ENCODE results near the gene LAD1.

LAD1 gene, protein sequence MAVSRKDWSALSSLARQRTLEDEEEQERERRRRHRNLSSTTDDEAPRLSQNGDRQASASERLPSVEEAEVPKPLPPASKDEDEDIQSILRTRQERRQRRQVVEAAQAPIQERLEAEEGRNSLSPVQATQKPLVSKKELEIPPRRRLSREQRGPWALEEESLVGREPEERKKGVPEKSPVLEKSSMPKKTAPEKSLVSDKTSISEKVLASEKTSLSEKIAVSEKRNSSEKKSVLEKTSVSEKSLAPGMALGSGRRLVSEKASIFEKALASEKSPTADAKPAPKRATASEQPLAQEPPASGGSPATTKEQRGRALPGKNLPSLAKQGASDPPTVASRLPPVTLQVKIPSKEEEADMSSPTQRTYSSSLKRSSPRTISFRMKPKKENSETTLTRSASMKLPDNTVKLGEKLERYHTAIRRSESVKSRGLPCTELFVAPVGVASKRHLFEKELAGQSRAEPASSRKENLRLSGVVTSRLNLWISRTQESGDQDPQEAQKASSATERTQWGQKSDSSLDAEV

DNA sequence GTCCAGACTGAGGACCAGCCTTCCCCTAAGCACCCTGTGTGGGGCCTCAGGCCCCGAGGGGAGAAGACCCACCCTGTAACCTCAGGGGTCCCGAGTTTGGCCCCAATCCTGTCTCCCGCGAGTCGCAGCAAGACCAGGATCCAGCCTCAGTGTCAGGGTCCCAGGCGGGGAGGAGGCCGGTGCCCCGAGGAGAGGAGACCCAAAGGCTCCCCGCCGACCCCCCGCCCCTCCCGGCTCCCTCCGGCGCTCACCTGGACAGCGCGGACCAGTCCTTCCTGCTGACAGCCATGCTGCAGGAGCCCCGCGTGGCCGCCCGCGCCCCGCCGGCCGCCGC, at the start of gene LAD1:
Gene LAD1, minus strand, starts transcription at position 307 of the 334 bp plus-strand sequence. Its CDS starts 18 bp downstream, at position 289.
- H3K9ac ChIP-seq (ENCODE audit: low read depth, low read length, poor library complexity, severe bottlenecking): no peak within 1 kb of the TSS

DNA sequence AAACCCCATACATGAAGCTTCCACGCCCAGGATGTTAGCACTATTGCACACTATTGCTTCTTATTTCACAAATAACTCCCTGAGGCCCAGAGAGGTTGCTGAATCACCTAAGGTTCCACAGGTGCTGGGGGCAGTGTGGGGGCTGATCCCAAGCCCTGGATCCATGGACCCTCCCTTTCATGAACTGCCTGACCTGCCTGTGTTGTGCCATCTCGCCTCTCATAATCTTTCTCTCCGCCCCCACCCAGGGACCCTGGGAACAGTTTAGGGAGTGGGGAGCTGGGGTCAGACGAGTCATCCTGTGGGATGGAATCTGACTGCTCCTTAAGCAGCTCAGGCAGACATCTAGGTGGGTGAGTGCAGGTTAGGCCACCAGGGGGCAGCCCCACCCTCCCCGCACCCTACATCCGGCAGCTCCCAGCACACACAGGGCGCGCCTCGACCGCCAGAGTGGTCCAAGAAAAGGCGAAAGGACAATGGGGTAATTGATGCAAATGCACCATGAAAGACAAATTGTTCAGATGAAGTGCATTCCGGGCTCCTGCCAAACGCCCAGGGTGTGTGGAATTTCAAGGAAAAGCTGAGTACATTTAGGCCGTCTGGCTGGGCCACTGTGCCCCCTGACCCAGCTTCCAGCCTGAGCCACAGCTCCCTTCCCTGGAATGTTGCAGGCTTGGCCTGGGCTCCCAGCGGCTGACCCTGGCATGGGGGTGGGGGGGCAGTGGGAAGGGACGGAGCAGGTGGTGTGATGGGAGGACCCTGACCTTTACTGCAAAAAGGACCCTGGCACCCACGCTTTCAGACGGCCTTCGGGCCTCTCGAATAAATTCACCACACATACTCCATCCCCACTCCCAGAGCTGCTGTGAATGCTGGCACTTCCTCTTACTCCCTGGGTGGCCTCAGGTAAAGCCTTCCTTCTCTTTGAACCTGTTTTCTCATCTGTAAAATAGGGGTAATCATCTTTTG, 49.1 kb upstream of the LAD1 start:
- no peak overlapping the region for H3K9ac ChIP-seq (ENCODE audit: low read depth, low read length, poor library complexity, severe bottlenecking)
- no peak overlapping the region for H2AFZ ChIP-seq (ENCODE audit: low read length)
- no peaks in the 10 kb centered on the region for H4K20me1 ChIP-seq (ENCODE audit: insufficient read depth, low read length, poor library complexity, severe bottlenecking)

More for the DNA sequence above, at the start of gene LAD1:
- H2AFZ ChIP-seq (ENCODE audit: low read length): no peak within 1 kb of the TSS
- H3K27me3 ChIP-seq (ENCODE audit: insufficient read depth, low read length, poor library complexity, severe bottlenecking): no peaks in the 10 kb centered on the region
- H3K4me1 ChIP-seq (ENCODE audit: insufficient read depth, low read length, poor library complexity, severe bottlenecking): no peaks in the 10 kb centered on the region
- H3K9me2 ChIP-seq (replicated peaks; ENCODE audit: low read depth, low read length): no peaks in the 10 kb centered on the region
- no peak for TF ChIP-seq EZH2phosphoT487 (IDR thresholded peaks at IDR 0.05; ENCODE audit: borderline replicate concordance)
- TF ChIP-seq, protein P1, sequence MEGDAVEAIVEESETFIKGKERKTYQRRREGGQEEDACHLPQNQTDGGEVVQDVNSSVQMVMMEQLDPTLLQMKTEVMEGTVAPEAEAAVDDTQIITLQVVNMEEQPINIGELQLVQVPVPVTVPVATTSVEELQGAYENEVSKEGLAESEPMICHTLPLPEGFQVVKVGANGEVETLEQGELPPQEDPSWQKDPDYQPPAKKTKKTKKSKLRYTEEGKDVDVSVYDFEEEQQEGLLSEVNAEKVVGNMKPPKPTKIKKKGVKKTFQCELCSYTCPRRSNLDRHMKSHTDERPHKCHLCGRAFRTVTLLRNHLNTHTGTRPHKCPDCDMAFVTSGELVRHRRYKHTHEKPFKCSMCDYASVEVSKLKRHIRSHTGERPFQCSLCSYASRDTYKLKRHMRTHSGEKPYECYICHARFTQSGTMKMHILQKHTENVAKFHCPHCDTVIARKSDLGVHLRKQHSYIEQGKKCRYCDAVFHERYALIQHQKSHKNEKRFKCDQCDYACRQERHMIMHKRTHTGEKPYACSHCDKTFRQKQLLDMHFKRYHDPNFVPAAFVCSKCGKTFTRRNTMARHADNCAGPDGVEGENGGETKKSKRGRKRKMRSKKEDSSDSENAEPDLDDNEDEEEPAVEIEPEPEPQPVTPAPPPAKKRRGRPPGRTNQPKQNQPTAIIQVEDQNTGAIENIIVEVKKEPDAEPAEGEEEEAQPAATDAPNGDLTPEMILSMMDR (conservative IDR thresholded peaks at IDR 0.05; ENCODE audit: low read length): no peak
- no peaks in the 10 kb centered on the region for H3K79me2 ChIP-seq (ENCODE audit: insufficient read depth, low read length)
- no peaks in the 10 kb centered on the region for H4K20me1 ChIP-seq (ENCODE audit: insufficient read depth, low read length, poor library complexity, severe bottlenecking)
- no peak within 1 kb of the TSS for H3K4me3 ChIP-seq (ENCODE audit: low read length, poor library complexity, severe bottlenecking)
- H3K4me2 ChIP-seq (ENCODE audit: low read depth, low read length, poor library complexity, severe bottlenecking): no peak within 1 kb of the TSS
- H3K36me3 ChIP-seq (ENCODE audit: insufficient read depth, low read length): no peaks in the 10 kb centered on the region
- H3F3A ChIP-seq (ENCODE audit: low read depth): no peaks in the 10 kb centered on the region
- no peaks in the 10 kb centered on the region for H3K9me3 ChIP-seq (ENCODE audit: insufficient read depth, low read depth, low read length)

DNA sequence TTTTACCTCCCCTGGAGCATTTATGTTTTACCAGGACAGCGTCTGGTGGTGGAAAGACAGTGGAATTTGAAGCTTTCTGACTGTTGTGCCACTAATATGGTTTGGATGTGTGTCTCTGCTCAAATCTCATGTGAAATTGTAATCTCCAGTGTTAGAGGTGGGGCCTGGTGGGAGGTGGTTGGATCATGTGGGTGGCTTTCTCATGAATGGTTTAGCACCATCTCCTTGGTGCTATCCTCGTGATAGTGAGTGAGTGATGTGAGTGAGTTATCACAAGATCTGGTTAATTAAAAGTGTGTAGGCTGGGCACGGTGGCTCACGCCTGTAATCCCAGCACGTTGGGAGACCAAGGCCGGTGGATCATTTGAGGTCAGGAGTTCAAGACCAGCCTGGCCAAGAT, 46.2 kb upstream of the LAD1 start:
- Histone ChIP-seq H3K79me2 (ENCODE audit: insufficient read depth, low read length) (no peaks in the 10 kb centered on the region), H4K20me1 (ENCODE audit: insufficient read depth, low read length, poor library complexity, severe bottlenecking) (no peaks in the 10 kb centered on the region), H3F3A (ENCODE audit: low read depth) (no peaks in the 10 kb centered on the region), H3K9me2 (replicated peaks; ENCODE audit: low read depth, low read length) (no peaks in the 10 kb centered on the region), H3K9ac (ENCODE audit: low read depth, low read length, poor library complexity, severe bottlenecking) (no peak overlapping the region), H2AFZ (ENCODE audit: low read length) (no peak overlapping the region), H3K9me3 (ENCODE audit: insufficient read depth, low read depth, low read length) (no peaks in the 10 kb centered on the region), H3K36me3 (ENCODE audit: insufficient read depth, low read length) (no peaks in the 10 kb centered on the region), H3K27me3 (ENCODE audit: insufficient read depth, low read length, poor library complexity, severe bottlenecking) (no peaks in the 10 kb centered on the region), H3K4me1 (ENCODE audit: insufficient read depth, low read length, poor library complexity, severe bottlenecking) (peaks cover 5% of the 10 kb centered on the region), H3K4me2 (ENCODE audit: low read depth, low read length, poor library complexity, severe bottlenecking) (no peak overlapping the region), H3K4me3 (ENCODE audit: low read length, poor library complexity, severe bottlenecking) (no peak overlapping the region)
- no peak for TF ChIP-seq EZH2phosphoT487 (IDR thresholded peaks at IDR 0.05; ENCODE audit: borderline replicate concordance)
- TF ChIP-seq, protein P1 (conservative IDR thresholded peaks at IDR 0.05; ENCODE audit: low read length): no peak

More for the DNA sequence above, 49.1 kb upstream of the LAD1 start:
- Histone ChIP-seq H3K4me2 (ENCODE audit: low read depth, low read length, poor library complexity, severe bottlenecking) (no peak overlapping the region), H3K27me3 (ENCODE audit: insufficient read depth, low read length, poor library complexity, severe bottlenecking) (no peaks in the 10 kb centered on the region), H3K4me1 (ENCODE audit: insufficient read depth, low read length, poor library complexity, severe bottlenecking) (peaks cover 17% of the 10 kb centered on the region), H3F3A (ENCODE audit: low read depth) (no peaks in the 10 kb centered on the region), H3K9me3 (ENCODE audit: insufficient read depth, low read depth, low read length) (no peaks in the 10 kb centered on the region), H3K9me2 (replicated peaks; ENCODE audit: low read depth, low read length) (no peaks in the 10 kb centered on the region), H3K36me3 (ENCODE audit: insufficient read depth, low read length) (no peaks in the 10 kb centered on the region), H3K79me2 (ENCODE audit: insufficient read depth, low read length) (no peaks in the 10 kb centered on the region), H3K4me3 (ENCODE audit: low read length, poor library complexity, severe bottlenecking) (no peak overlapping the region)
- TF ChIP-seq, protein P1 (conservative IDR thresholded peaks at IDR 0.05; ENCODE audit: low read length): peak; percentile 78
- no peak for TF ChIP-seq EZH2phosphoT487 (IDR thresholded peaks at IDR 0.05; ENCODE audit: borderline replicate concordance)
